ENCODE measurements around the gene GATA5. TPM values are rescaled to one million over a fixed set of nuclear protein-coding genes. Genes with fewer than 3 reads are reported as not detected.

Gene GATA5
- total RNA-seq, 1 experiment from 2014 or later, result not detected

DNA sequence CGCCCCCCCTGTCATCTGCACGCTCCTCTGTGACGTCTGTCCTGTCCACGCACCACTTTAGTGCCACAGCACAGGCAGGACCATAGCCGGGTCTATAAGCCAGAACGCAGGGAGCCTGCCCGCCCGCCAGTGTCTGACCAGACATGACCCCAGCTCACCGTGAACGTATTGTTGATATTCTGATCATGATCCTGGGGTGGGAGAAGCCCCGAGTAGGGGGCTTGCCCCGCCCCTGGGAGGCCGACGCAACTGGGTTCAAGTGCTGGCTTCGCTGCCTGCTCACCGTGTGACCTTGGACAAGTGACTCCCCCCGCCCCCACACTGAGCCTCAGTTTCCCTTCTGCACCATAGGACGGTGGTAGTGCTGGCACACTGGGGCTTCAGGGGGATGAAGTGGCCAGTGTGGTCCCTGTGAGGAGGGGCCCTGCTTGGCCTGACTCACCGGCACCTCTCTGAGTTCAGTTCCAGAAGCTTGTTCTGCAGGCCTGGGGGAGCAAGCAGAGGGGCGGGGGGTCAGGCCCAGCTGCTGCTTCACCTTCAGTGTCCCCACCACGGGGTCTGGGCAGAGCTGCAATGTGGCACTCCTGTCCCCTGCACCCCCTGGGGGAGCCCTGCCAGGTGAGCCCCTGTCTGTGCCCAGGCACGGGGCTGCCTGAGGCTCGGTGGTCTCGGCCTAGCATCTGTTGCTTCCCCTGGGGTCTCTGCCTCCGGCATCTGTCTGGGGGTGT is 57.6 kb downstream of the GATA5 start:
- no peak for ATAC-seq

More for the DNA sequence above, 57.6 kb downstream of the GATA5 start:
- no peak for DNase-seq (ENCODE audit: low read depth, low spot score)
- H3K9ac ChIP-seq (ENCODE audit: low read length), result no peak overlapping the region
- POLR2A ChIA-PET, result no interaction called here
- H3K27me3 ChIP-seq (ENCODE audit: insufficient read depth, low read length), result no peaks in the 10 kb centered on the region
- no peak overlapping the region for H3K27ac ChIP-seq (ENCODE audit: low read depth, low read length)
- BruUV-seq (replicated peaks), result no TSS peak
- RAD21 ChIA-PET (ENCODE audit: low non-redundant PET in 1 of 2, low total read pairs in 2 of 2, uncharacterized antibody in 2 of 2, unreplicated experiment in 2 of 2), result no interaction called here
- H3K9me2 ChIP-seq (ENCODE audit: insufficient read depth), result no peaks in the 10 kb centered on the region
- no peaks in the 10 kb centered on the region for H3K9me3 ChIP-seq (ENCODE audit: control insufficient read depth in 1 of 2, insufficient read depth in 1 of 2, low read depth in 1 of 2, low read length in 2 of 2)
- H2AFZ ChIP-seq (ENCODE audit: low read depth, low read length, poor library complexity, severe bottlenecking), result no peak overlapping the region
- no peak overlapping the region for H3K4me2 ChIP-seq (ENCODE audit: low read length)
- no peaks in the 10 kb centered on the region for H3K36me3 ChIP-seq (ENCODE audit: control insufficient read depth in 1 of 2, insufficient read depth in 2 of 2, low read length in 2 of 2)
- intact Hi-C loops (cut with micrococcal nuclease), result no loop called here
- CTCF ChIA-PET, result no interaction called here
- H3K79me2 ChIP-seq (ENCODE audit: insufficient read depth, low read length), result no peaks in the 10 kb centered on the region
- no peaks in the 10 kb centered on the region for H4K20me1 ChIP-seq (ENCODE audit: insufficient read depth)
- H3K4me1 ChIP-seq (ENCODE audit: control insufficient read depth in 1 of 2, insufficient read depth in 2 of 2, low read length in 2 of 2), result no peaks in the 10 kb centered on the region
- H3K4me3 ChIP-seq (replicated peaks in 1 of 2; ENCODE audit: low read depth in 1 of 2, low read length in 2 of 2), result no peak overlapping the region
- no peak for TF ChIP-seq CEBPB (IDR thresholded peaks at IDR 0.05; ENCODE audit: low read depth)
- TF ChIP-seq ELF1 (IDR thresholded peaks at IDR 0.05; ENCODE audit: borderline replicate concordance, low read depth), result no peak
- no peak for TF ChIP-seq POLR2AphosphoS5 (IDR thresholded peaks at IDR 0.05; ENCODE audit: low read depth, low read length)
- TF ChIP-seq EZH2phosphoT487 (IDR thresholded peaks at IDR 0.05; ENCODE audit: borderline replicate concordance), result no peak
- no peak for TF ChIP-seq SP1 (IDR thresholded peaks at IDR 0.05; ENCODE audit: low read depth)
- TF ChIP-seq CBX3 (IDR thresholded peaks at IDR 0.05; ENCODE audit: low read depth), result no peak
- TF ChIP-seq, protein P1, sequence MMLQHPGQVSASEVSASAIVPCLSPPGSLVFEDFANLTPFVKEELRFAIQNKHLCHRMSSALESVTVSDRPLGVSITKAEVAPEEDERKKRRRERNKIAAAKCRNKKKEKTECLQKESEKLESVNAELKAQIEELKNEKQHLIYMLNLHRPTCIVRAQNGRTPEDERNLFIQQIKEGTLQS (IDR thresholded peaks at IDR 0.05), result no peak
- no peak for TF ChIP-seq FOSL1 (IDR thresholded peaks at IDR 0.05; ENCODE audit: low read depth)
- no peak for TF ChIP-seq ZBTB33 (IDR thresholded peaks at IDR 0.05; ENCODE audit: extremely low read depth, insufficient replicate concordance, low read length)
- TF ChIP-seq, protein P2, sequence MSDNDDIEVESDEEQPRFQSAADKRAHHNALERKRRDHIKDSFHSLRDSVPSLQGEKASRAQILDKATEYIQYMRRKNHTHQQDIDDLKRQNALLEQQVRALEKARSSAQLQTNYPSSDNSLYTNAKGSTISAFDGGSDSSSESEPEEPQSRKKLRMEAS (IDR thresholded peaks at IDR 0.05), result no peak
- TF ChIP-seq EZH2 (IDR thresholded peaks at IDR 0.05), result no peak
- TF ChIP-seq POLR2A (IDR thresholded peaks at IDR 0.05; ENCODE audit: borderline replicate concordance, extremely low read depth, insufficient read depth, insufficient read length), result no peak
- no peak for TF ChIP-seq SIN3A (IDR thresholded peaks at IDR 0.05; ENCODE audit: low read depth)
